GM21786 (cell line): ENCODE measurements around the gene TRAF2.
A peak's percentile ranks its signal among the peaks of the same experiment; 100 is the strongest.

Experiments
- ATAC-seq: cut with Tn5 transposase; IDR thresholded peaks from one replicate; pipeline ENCODE4 v1.9.1; 2021; ENCODE audit not compliant: unreplicated experiment

TRAF2 gene

DNA sequence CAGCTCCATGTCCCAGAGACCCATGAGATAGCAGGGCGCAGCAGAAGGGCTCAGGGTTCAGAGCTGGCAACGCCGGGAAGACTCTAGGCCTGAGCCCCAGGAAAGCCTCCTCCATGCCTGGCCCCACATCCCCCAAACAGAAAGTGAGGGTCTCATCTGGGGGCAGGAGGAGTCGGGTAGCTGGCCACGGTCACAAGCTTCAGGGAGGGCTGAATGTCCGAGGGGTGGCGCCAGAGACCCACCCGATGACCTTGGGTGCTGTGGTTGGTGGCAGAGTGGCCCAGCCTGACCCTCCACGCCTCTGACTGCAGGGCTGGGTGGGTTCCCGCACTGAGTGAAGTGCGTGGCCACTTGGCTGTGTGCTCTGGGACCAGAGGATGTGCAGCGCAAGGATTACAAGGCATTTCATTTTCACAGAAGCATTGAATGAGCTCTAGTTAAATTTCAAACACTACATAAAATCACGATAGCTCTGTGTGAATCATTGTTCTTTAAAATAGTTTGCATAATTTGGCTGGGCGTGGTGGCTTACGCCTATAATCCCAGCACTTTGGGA is 61.7 kb downstream of the TRAF2 start:
- no peak for ATAC-seq

DNA sequence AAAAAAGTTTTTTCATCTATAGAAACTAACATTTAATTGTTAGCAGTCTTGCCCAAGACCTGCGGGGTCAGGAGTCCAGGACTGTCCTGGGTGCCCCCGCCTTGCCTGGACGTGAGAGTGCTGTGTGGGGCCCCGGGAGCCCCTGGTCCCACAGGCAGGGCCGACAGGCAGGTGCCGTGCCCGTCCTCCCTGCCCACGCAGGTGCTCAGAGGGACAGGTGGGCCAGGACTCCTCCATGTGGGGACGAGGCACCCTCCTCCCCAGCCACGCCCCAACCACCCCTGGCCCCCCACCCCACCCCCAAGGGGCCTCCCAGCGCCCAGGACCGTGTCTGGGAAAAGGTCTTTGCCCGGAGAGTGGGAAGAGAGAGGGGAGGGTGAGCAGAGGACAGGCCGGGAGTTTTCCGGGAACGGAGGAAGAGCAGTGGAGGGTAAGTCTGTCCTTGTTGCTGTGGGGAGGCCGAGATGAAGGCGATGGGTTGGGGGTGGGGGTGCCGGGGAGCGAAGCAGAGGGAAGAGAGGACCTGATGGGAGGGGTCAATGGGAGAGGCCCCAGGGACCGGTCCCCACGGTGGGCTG is 63.0 kb downstream of the TRAF2 start:
- no peak for ATAC-seq

GRCh38 chr9:136949817-136950655 is 63.7 kb downstream of the TRAF2 start:
- peak; percentile 87 for ATAC-seq

- no peak for ATAC-seq
Measured at GRCh38 chr9:136950656-136951276, 64.5 kb downstream of the TRAF2 start.

- no peak for ATAC-seq
Measured at GRCh38 chr9:136951541-136952320, 65.4 kb downstream of the TRAF2 start, which contains the start of gene LCN12. TSS of gene LCN12 (plus strand) at chr9:136952273. CDS start at chr9:136952328, 55 bp downstream.

- no peak for ATAC-seq
Measured at GRCh38 chr9:136952321-136952850, 66.1 kb downstream of the TRAF2 start.

- ATAC-seq = no peak
Measured at GRCh38 chr9:136952876-136953770, 66.8 kb downstream of the TRAF2 start.

DNA sequence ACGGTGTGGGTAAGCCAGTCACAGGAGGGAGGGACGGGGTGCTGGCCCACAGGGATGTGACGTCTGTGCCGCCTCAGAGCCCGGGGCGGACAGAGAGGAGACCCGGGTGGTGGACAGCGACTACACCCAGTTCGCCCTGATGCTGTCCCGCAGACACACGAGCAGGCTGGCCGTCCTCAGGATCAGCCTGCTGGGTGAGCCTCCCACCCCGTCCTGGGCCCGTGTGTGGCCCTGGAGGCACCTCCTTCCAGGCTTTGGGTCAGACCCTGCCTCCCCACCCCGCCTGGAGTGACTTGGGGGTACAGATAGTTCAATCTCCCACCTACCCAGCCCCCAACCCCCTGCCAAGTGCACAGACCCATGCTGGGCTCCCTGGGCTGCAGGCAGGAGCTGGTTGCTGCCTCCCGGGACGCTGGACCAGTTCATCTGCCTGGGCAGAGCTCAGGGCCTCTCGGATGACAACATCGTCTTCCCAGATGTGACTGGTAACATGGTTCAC is 67.5 kb downstream of the TRAF2 start:
- ATAC-seq = no peak

GRCh38 chr9:136954270-136955083 is 68.2 kb downstream of the TRAF2 start:
- ATAC-seq = no peak

- no peak for ATAC-seq
Measured at GRCh38 chr9:136955202-136955942, 69.1 kb downstream of the TRAF2 start.

DNA sequence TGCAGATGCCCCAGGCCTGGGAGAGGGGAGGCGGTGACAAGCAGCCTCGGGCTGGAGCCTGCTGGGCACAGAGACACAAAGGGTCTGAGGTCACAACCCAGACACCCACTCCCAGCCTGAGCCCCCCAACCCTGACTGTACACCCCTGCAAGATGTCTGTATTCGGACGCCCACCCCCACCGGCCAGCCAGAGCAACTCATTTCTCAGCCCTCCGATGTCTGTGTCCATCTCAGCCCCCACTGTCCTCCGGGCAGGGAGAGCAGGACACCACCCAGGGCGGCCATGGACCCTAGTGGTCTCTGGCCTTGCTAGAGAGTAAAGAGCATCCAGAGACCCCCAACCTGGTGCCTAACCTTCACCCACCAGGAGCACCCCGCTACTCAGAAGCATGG is 69.6 kb downstream of the TRAF2 start:
- ATAC-seq = no peak

GRCh38 chr9:136956604-136957003 is 70.3 kb downstream of the TRAF2 start:
- ATAC-seq = no peak

GRCh38 chr9:136957461-136957860 is 71.1 kb downstream of the TRAF2 start:
- ATAC-seq = no peak

DNA sequence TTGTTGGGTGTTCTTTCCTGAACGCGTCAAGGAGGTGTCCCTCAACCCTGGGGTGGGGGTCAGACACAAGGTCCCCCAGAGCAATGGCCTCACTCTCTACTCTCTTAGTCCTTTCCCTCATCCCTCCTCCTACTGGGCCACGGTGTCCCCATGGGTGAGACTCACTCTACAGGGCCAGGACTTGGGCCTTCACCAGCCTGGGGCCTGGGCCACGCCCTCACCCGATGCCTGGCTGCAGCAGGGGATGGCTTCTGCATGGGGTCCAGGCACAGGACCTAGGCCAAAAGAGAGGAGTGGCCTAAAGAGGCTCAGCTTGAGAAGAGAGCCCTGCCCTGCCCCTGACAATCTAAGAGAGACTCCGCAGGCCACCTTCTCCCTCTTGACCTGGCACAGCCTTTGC is 71.6 kb downstream of the TRAF2 start:
- no peak for ATAC-seq

DNA sequence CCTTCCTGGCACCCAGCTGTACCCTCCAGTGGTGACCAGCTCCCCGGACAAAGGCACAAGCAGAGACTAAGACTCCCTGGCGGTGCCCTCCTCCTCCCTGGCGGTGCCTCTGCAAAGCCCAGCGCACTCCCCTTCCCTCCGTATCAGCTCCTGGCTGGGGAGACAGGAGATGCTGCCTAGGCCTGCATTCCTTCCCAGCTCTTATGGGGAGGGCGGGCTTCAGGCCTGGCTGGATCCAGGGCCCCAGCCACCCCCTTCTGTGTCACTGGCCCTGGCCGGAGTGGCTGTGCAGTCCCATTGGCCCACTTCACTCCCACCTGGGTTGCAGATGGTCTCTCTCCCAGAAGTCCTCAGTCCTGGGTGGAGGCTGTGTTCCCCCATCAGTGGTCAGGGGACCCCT is 72.2 kb downstream of the TRAF2 start:
- ATAC-seq = no peak

DNA sequence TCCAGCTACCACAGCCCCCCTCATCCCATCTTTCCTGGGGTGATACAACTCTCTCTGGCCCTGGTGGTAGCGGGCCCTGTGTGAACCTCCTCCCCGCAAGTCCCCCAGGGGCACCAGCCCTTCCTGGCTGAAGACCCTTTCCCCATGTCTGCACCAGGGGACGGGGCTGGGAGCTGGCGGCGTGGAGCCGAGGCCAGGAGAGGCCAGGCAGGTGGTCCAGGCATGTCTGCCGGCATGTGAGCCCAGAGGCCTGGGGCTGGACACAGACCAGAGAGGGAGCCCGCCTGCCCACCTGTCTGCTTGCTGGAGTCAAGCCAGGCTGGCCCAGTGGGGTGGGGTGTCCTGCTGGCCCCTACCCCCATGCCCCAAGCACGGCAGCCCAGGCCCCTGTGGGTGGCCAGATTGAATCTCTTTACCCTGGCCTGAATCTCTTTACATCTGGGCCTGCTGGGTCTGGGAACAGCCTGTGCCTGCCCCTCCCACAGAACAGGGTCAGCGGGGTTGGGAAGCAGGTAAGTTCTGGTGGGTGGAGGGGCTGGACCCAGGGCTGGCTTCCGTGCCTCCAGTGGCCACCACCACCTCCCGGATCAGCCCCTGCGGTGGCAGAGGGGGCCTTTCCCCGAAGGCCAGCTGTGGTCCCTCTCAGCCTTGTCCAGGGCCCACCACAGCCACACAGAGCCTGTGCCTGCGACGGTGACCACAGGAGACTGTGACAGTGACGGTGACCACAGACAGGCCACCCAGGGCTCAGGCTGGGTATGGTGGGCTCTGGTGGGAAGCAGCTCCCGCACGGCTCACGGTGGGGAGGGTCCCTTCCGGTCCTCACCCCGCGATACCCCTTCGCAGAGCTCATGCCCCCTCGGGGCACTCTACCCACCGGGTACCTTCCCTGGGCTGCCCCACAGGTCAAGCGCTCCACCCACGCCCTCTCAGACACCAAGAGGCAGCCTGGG is 72.9 kb downstream of the TRAF2 start:
- ATAC-seq = no peak
